HS-5 (cell line): ENCODE data around the gene SERINC3.
A peak's percentile ranks its signal among the peaks of the same experiment; 100 is the strongest.

Experiments used
- DNase-seq: peaks from one replicate; pipeline ENCODE4 v3.0.0-alpha.2; 2012; ENCODE audit warnings: low read depth

Gene SERINC3

GRCh38 chr20:44532981-44533331 is 11.1 kb upstream of the SERINC3 start:
- DNase-seq = peak; percentile 33

GRCh38 chr20:44532259-44532980 is 10.6 kb upstream of the SERINC3 start:
- no peak for DNase-seq

DNA sequence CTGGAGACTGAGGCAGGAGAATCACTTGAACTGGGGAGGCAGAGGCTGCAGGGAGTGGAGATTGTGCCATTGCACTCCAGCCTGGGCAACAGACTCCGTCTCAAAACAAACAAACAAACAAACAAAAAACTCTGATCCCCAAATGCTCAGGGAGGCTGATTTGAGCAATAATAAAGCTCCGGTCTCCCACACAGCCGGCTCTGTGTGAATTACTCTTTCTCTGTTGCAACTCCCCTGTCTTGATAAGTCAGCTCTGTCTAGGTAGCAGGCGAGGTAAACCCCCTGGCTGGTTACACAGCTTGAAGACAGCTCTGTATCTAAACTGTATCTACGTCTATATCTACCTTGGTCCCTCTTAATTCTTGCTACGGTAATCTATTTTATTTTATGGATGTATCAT is 6.4 kb upstream of the SERINC3 start:
- no peak for DNase-seq

DNA sequence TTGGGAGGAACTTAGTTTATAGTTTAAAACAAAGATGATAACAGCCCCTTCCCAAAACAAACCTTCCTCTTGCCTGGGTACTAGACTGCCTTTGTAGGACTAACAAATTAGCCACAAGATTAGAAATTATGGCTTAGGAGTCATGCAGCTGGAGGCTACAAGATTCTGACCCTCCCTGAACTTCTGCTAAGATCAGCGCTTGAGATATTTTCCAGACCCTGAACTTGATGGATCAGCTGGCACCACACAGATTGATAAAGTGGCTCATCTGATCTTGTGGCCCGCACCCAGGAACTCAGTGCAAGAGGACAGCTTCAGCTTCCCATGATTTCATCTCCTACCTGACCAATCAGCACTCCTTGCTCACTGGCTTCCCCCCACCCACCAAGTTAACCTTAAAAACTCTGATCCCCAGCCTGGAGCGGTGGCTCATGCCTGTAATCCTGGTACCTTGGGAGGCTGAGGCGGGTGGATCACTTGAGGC is 5.9 kb upstream of the SERINC3 start:
- DNase-seq = no peak

DNA sequence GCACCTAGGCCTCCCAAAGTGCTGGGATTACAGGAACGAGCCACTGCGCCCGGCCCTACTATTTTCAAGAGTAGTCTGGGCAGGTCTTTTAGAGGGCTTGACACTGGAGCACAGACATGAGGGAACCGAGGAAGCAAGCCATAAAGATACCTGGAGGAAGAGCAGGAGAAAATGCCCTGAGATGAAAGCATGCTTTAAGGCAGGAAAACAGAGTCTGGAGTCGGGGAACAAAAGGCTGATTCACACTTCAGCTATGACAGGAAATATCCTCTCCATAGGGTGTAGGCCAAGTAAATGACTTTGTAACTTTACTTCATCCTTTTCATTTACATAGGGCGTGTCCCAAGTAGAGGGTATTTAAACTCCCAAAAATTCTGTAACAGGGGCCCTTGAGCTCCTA is 4.3 kb upstream of the SERINC3 start:
- DNase-seq = peak; percentile 61

DNA sequence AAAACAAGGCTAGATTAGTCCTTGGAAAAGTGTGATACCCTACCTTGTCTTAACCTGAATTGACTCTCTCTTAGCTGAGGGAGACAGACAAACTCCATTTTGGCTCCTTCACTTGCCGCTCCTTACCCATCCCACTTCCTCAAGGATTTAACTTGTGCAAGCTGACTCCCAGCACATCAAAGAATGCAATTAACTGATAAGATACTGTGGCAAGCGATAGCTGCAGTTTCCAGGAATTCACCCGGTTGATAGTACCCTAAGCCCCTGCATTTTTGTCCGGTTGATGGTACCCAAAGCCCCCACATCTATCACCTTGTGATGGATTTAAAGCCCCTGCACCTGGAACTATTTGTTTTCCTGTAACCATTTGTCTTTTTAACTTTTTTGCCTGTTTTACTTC is 1.9 kb upstream of the SERINC3 start:
- DNase-seq = no peak

- no peak for DNase-seq
Measured at GRCh38 chr20:44522841-44523240, 971 bp upstream of the SERINC3 start.

GRCh38 chr20:44520881-44521280 is 989 bp downstream of the SERINC3 start:
- no peak for DNase-seq

GRCh38 chr20:44518248-44518647 is 3.6 kb downstream of the SERINC3 start:
- no peak for DNase-seq

- DNase-seq = no peak
Measured at GRCh38 chr20:44517454-44517853, 4.4 kb downstream of the SERINC3 start.

DNA sequence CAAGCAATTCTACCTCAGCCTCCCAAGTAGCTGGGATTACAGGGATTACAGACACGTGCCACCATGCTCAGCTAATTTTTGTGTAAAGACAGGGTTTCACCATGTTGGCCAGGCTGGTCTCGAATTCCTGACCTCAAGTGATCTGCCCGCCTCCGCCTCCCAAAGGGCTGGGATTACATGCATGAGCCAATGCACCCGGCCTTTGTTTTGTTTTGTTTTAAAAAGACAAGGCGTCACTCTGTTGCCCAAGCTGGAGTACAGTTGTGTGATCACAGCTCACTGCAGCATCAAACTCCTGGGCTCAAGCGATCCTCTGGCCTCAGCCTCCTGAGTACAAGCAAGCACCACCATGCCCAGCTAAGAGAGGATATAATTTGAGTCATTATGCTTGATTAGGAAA is 5.4 kb downstream of the SERINC3 start:
- no peak for DNase-seq

GRCh38 chr20:44513871-44514270 is 8.0 kb downstream of the SERINC3 start:
- DNase-seq = no peak

DNA sequence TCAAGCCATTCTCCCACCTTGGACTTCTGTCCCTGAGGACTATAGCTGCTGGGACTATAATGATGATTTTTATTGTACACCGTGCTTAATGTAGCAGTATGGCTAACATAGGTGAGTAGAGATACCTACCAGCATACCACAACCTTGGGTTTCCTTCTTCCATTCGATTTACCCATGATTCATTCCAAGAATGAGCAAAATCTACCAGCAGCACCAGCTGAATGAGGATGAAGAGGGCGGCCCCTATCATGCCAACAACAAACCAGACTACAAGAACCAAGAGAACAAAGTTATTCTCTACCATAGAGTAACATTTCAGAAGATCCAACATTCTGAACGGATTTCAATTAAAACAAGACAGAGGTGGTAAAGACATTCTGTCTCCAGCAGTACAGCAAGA is 12.1 kb downstream of the SERINC3 start:
- no peak for DNase-seq

- no peak for DNase-seq
Measured at GRCh38 chr20:44504402-44505307, 17.2 kb downstream of the SERINC3 start.

DNA sequence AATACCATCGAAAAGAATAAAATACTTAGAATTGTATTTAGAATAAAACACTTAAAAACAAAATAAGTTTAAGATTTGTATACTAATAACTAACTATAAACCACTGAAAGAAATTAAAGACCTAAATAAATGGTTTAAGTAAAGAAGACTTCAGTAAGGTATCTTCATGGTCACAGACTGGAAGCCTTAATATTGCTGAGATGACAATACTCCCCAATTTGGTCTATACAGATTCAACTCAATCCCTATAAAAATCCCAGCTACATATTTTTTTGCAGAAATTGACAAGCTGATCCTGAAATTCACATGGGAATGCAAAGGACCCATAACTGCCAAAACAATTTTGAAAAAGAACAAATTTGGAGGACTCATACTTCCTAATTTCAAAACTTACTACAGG is 18.9 kb downstream of the SERINC3 start:
- DNase-seq = no peak

DNA sequence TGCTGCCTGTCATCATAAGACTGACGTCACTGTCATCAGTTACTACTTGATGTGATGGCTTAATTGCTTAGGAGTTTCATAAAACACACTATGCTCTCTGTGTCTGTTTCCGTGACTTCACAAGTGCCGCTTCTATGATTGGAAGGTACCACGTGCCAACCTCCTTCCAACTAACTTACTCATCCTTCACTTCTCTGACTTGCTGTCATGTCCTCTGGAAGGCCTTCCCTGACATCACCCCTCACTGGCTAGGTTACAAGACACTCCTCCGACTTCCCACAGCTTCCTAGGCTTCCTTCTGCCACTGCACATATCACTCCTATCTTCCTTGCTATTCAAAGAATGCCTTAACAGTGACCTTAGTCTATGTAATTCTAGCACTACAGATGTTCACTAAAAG is 20.4 kb downstream of the SERINC3 start:
- peak; percentile 82 for DNase-seq

DNA sequence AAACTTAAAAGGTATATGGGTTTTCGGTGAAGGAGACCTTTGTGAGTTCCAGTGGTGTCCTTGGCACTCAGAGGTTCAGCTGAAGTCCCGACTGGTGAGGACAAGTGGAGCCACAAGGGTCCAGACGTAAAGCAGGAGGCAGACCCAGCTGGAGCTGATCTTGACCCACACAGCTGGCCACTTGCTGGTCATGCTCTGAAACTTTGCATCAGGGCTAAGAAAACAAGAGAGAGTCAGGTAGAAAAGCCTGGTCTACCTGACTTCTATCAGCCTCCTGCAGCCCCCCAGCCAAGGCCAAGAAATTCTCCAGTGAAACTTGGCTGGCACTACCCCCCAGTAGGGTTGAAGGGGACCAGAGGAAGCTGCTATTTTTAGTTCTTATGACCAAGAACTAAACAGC is 21.6 kb downstream of the SERINC3 start:
- no peak for DNase-seq

DNA sequence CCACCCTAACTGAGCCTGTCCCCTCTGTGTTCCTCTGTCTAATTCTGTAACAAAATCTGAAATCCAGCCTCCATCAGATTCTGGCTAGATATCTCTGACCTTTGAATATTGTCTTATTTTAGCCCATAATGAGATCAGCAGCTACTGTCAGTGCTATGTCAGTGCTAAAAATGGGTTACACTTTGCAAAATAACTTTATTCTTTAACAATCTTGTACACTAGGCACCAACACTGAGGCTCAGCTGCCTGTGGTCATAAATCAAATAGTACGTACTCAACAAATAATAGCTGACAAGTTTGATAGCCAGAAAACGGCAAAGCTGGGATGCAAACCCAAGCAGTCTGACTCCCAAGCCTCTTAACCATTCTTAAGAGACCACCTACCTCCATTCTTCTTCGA is 24.1 kb downstream of the SERINC3 start:
- no peak for DNase-seq

GRCh38 chr20:44496976-44497375 is 24.9 kb downstream of the SERINC3 start:
- DNase-seq = peak; percentile 95

DNA sequence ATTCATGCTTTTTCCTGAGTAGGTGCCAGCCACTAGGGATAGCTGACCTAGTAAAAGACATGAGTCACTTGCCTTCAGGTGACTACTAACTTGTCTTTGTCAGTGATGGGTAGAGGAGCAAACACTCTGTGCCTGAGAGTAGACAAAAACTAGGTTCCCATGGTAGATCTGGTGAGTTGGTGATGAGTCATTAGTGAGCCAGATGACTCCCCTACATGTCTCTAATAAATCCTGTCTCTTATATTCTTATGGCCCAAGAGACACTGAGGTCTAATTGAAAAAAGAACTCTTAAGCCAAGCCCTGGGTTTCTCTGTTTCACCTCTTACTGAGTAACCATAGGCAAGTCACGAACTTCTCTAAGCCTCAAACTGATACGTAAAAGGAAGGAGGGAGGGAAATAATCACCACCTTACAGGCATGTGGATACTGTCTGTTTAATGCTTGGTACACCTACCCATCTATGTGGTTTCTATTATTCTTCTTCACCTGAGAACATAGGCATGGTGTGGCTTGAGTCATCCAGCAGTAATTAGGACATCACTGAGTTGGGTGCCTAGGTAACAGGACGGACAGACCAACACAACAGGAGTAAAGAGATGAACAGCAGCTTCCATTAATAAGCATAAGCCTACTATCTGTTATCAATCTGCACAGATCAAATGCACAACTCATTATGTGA is 25.9 kb downstream of the SERINC3 start:
- DNase-seq = peak; percentile 98

GRCh38 chr20:44495257-44495656 is 26.6 kb downstream of the SERINC3 start:
- no peak for DNase-seq

GRCh38 chr20:44494681-44495080 is 27.2 kb downstream of the SERINC3 start:
- DNase-seq = no peak

GRCh38 chr20:44494266-44494665 is 27.6 kb downstream of the SERINC3 start:
- peak; percentile 76 for DNase-seq
